ENCODE results near the gene PCGF3.
A peak's percentile ranks its signal among the peaks of the same experiment; 100 is the strongest.
"Not testable (repeated sequence)": the region's sequence is repeated elsewhere in the genome, so short reads cannot be mapped to it uniquely, and the experiment has no call there.

PCGF3 gene

GRCh38 chr4:796206-796605 is 90.6 kb downstream of the PCGF3 start:
- H3K27ac ChIP-seq: peak overlapping the region; percentile 62; the same call in 1 of the 2 replicates

GRCh38 chr4:797066-797465 is 91.4 kb downstream of the PCGF3 start:
- peak overlapping the region; percentile 42; the same call in 1 of the 2 replicates for H3K27ac ChIP-seq
- no peak for TF ChIP-seq CTCF (conservative IDR thresholded peaks at IDR 0.05)

More at GRCh38 chr4:796206-796605, 90.6 kb downstream of the PCGF3 start:
- TF ChIP-seq CTCF (conservative IDR thresholded peaks at IDR 0.05): no peak

GRCh38 chr4:801436-802124 is 95.9 kb downstream of the PCGF3 start:
- TF ChIP-seq CTCF (conservative IDR thresholded peaks at IDR 0.05): no peak
- H3K27ac ChIP-seq: no peak overlapping the region

- TF ChIP-seq CTCF (conservative IDR thresholded peaks at IDR 0.05): no peak
- no peak overlapping the region for H3K27ac ChIP-seq
These were observed 98.3 kb downstream of the PCGF3 start for GRCh38 chr4:803884-804283.

GRCh38 chr4:804804-805203 is 99.2 kb downstream of the PCGF3 start:
- H3K27ac ChIP-seq: no peak overlapping the region
- no peak for TF ChIP-seq CTCF (conservative IDR thresholded peaks at IDR 0.05)

GRCh38 chr4:806979-807378 is 101.3 kb downstream of the PCGF3 start:
- not testable (repeated sequence) for H3K27ac ChIP-seq

GRCh38 chr4:807792-808191 is 102.2 kb downstream of the PCGF3 start:
- H3K27ac ChIP-seq: no peak overlapping the region
- TF ChIP-seq CTCF (conservative IDR thresholded peaks at IDR 0.05): no peak

GRCh38 chr4:808860-809570 is 103.4 kb downstream of the PCGF3 start:
- no peak for TF ChIP-seq CTCF (conservative IDR thresholded peaks at IDR 0.05)
- H3K27ac ChIP-seq: no peak overlapping the region
